ENCODE results near the gene SCARF2. TPM values are rescaled to one million over a fixed set of nuclear protein-coding genes. Genes with fewer than 3 reads are reported as not detected.
A peak's percentile ranks its signal among the peaks of the same experiment; 100 is the strongest.

Gene SCARF2
- total RNA-seq, 4 donors from 2014 or later: 2.8 to 11.3 (median 5.8) TPM

- Histone ChIP-seq H3K36me3 (peaks cover 5% of the 10 kb centered on the region), H3K9me3 (no peaks in the 10 kb centered on the region), H3K27ac (no peak overlapping the region), H3K4me3 (no peak overlapping the region), H3K4me1 (peaks cover 50% of the 10 kb centered on the region), H3K27me3 (peaks cover 62% of the 10 kb centered on the region)
- TF ChIP-seq EP300 (IDR thresholded peaks at IDR 0.05) (no peak), POLR2A (IDR thresholded peaks at IDR 0.05) (no peak), POLR2AphosphoS5 (IDR thresholded peaks at IDR 0.05) (no peak), CTCF (IDR thresholded peaks at IDR 0.05) (no peak)
- peak; percentile 51 to 65 for DNase-seq (ENCODE audit: low spot score in 2 of 2)
- 56% methylated on average over 3 of the region's 3 CpGs for WGBS
Measured at GRCh38 chr22:20432244-20432686, 5.4 kb downstream of the SCARF2 start.

- peaks cover 8% of the 10 kb centered on the region for H3K36me3 ChIP-seq
- peak overlapping the region; percentile 43 for H3K4me3 ChIP-seq
- WGBS: no CpG with 5 or more reads among the region's 50 CpGs
- peaks cover 44% of the 10 kb centered on the region for H3K4me1 ChIP-seq
- H3K27ac ChIP-seq: no peak overlapping the region
- peaks cover 59% of the 10 kb centered on the region for H3K27me3 ChIP-seq
- H3K9me3 ChIP-seq: no peaks in the 10 kb centered on the region
- DNase-seq (ENCODE audit: low spot score in 2 of 2): peak; percentile 59 to 77
- TF ChIP-seq POLR2AphosphoS5 (IDR thresholded peaks at IDR 0.05): no peak
Measured at GRCh38 chr22:20431511-20432192, 6.0 kb downstream of the SCARF2 start.

- WGBS: 26% methylated on average over 9 of the region's 94 CpGs
- Histone ChIP-seq H3K36me3 (peaks cover 8% of the 10 kb centered on the region), H3K27me3 (peaks cover 52% of the 10 kb centered on the region), H3K4me3 (peak overlapping the region; percentile 43), H3K27ac (no peak overlapping the region), H3K4me1 (peaks cover 42% of the 10 kb centered on the region), H3K9me3 (no peaks in the 10 kb centered on the region)
- DNase-seq (ENCODE audit: low spot score in 2 of 2): peak; percentile 69 to 80
- TF ChIP-seq POLR2A (IDR thresholded peaks at IDR 0.05): no peak
- peak in 1 of 2 donors; percentile 35 for TF ChIP-seq CTCF (IDR thresholded peaks at IDR 0.05)
- TF ChIP-seq EP300 (IDR thresholded peaks at IDR 0.05): no peak
- no peak for TF ChIP-seq POLR2AphosphoS5 (IDR thresholded peaks at IDR 0.05)
Measured at GRCh38 chr22:20430720-20431510, 6.7 kb downstream of the SCARF2 start.

- Histone ChIP-seq H3K4me3 (peak overlapping the region; percentile 43), H3K27ac (no peak overlapping the region)
Measured at GRCh38 chr22:20430101-20430719, 7.4 kb downstream of the SCARF2 start.

More at GRCh38 chr22:20430101-20430719, 7.4 kb downstream of the SCARF2 start:
- TF ChIP-seq POLR2AphosphoS5 (IDR thresholded peaks at IDR 0.05): no peak
- TF ChIP-seq EP300 (IDR thresholded peaks at IDR 0.05): no peak
- no peak for TF ChIP-seq POLR2A (IDR thresholded peaks at IDR 0.05)
- no peak for TF ChIP-seq CTCF (IDR thresholded peaks at IDR 0.05)
- Histone ChIP-seq H3K36me3 (peaks cover 8% of the 10 kb centered on the region), H3K9me3 (no peaks in the 10 kb centered on the region), H3K4me1 (peaks cover 45% of the 10 kb centered on the region), H3K27me3 (peaks cover 51% of the 10 kb centered on the region)
- peak; percentile 55 to 78 for DNase-seq (ENCODE audit: low spot score in 2 of 2)
- WGBS: 11% methylated on average over 9 of the region's 37 CpGs

All from suprapubic skin (tissue), 4 donors.